HG02759 (cell line): Measurements from ENCODE around the gene CRBN.

Source experiments
- ATAC-seq: cut with Tn5 transposase; IDR thresholded peaks from one replicate; pipeline ENCODE4 v1.9.1; 2021; ENCODE audit warnings: mild to moderate bottlenecking, moderate library complexity; ENCODE audit not compliant: unreplicated experiment

Gene CRBN

DNA sequence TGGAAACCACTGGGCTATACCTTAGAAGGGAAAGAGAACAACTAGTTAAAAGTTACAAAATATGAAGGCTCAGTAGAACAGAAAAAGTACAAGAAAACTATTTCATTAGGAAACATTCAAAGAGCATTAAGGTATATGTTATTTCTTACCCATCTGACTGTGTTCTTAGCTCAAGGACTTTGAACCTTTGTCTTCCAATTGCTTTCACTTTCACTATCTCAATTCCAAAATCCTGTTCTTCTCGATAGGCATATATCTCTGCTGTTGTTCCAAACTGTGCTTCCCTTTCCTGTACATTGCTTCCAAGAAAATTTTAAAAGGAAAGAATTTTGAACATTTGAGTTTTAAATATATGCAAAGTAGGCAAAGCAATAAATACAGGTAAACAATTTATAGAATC is 6.9 kb downstream of the CRBN start:
- no peak for ATAC-seq

DNA sequence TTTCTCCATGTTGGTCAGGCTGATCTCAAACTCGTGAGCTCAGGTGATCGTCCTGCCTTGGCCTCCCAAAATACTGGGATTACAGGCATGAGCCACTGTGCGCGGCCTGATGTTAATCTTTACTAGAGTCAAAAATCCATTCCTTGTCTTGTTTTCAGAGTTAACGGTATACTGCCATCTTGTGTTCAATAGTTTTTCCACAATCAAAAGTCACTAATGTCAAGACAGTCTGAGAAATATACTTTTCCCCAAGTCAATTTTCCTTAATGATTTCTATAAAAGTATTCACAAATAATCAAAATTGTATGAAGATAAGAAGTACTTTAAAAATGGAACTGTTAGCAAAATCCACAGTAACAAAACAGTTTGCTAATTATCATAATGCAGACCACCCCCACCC is 8.5 kb downstream of the CRBN start:
- ATAC-seq = peak; percentile 54

DNA sequence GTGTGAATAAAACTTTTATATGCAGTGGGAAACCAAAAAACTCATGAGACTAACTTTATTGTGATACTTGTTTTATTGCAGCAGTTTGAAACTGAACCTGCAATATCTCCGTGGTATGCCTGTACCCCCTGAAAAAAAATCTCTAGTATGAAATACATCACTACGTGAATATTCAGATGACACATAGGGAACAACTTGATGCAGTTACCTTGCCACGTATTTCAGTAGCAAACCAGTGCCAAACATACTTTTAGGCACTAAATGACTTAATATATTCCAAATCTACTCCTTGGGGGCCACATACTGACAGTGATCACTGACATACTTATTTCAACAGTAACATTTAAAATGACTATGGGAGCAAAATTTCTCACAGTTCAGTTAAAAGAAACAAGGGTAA is 13.8 kb downstream of the CRBN start:
- no peak for ATAC-seq

DNA sequence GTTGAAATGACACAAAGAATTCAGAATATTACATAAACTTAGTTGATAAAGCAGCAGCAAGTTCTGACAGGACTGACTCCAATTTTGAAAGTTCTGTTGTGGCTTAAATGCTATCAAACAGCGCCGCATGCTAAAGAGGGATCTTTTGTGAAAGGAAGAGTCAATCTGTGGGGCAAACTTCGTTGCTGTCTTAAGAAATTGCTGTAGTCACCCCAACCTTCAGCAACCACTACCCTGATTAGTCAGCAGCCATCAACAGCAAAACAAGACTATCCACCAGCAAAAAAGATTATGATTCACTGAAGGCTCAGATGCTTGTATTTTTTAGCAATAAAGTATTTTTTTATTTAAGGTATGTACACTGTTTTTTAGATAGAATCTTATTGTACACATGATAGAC is 14.2 kb downstream of the CRBN start:
- ATAC-seq = no peak

DNA sequence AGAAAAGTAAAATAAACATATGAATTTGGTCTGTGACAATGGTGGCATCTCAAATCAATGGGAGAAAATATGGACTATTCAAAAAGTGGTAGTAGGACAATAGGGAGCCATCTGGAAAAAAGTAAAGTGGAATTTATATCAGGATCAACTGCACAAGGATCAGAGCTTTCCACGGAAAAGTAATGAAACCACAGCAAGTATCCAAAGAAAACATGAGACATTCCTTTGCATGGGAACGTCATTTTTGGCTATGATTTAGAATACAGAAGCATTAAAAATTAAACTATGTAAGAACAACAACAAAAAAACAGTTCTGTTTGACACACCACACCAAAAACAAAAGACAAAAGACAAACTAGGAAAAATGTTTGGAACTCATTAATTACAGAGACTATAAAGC is 18.7 kb downstream of the CRBN start:
- no peak for ATAC-seq

DNA sequence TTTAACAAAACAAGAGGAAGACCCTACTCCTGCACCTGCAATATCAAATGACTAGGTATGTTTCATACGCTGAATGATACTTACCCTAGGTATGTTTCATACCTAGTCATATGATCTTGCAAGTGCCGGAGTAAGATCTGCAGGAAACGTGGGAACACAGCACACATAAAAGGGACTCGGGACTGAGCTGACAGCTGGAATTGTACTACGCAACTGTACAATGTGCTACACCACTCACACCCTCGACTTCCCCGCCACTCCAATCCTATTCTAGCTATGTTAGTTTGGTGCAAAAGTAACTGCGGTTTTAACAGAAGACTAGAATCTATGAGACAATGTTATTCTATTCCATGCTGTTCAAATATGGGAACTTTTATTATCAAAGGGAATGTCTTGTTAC is 22.0 kb downstream of the CRBN start:
- no peak for ATAC-seq

DNA sequence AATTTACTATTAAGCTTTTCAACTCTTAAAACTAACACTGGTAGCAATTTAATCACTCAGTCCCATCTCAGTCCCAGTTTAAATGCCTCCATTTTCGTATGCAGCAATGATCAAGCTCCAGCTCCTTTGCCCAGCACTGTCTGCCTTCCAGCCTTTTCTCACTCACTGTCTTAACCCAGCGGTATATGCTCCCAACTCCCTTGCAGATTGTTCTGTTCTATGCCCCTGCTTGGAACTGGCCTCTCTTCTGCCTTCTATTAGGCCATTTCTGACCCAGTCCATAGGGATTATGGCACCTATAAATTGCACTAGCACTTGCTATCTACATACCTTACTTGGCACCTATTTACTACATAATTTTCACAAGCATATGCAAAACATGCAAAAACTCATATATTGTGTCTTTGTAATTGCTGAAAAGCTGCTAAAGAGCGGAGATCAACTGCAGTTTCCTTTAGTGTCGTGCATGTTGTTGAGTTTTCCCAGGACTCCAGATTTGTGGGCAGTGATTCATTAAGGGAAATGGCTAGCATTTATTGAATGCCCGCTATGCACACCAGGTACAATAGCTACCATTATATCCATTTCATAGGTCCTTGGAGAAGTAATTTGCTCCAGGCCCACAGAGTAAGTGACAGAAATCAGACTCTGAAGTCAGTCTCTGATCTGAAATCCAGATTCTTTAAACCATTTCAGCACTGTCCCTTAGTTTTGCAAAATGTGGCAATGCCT is 24.4 kb downstream of the CRBN start:
- ATAC-seq = no peak

DNA sequence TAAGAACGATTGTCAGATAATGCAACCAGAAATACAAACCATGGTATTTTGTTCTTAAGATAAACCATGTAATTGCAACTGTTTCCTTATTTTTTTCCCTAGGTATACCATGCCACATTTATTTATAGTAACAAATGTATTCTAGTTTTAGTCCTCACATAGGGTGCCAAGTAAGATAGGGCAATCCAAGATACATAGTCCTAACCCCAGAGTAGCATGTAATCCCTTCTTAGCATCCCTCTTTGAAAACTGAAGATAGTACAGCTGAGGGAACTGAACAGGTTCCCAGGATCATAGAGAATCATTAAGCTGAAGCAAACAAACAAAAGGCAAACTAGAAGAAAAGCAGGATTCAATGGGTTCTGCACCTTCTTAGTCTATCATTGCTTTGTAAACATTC is 28.0 kb downstream of the CRBN start:
- ATAC-seq = no peak

DNA sequence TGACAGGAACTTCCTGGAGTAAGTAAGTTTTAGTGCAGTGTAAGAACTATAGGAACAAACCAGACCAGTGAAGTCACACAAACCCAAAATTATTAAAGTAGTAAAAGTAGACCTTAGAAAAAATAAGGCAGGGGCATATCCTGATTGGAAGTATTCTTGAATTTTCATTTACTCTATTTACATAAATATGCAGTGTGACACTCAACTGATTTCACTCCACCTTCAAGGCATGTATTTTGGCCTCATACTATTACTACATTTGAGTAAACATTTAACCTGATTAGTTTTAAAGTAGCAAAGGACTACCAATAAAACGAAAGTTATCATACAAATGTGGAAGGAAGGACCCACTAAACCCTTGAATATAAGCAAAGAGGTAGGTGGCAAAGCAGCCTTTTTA is 29.9 kb downstream of the CRBN start:
- no peak for ATAC-seq

DNA sequence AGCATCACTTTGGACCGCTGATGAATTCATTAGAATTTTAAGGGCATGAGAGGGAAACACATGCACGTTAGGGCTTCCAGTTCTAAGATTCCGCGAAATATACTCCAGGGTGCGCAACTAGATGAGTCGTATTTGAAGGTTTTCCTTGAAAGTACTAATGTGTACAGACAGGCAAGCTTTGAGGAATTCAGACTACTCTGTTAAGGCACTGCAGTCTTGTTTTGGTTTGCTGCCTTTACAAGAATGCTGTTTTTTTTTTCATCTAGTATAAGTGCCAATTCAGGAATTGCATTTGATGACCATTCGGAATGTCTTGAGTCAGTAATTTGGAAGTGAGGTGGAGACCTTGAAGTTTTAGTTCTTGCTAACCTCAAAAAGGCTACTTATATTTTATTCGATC is 33.7 kb downstream of the CRBN start:
- ATAC-seq = no peak

DNA sequence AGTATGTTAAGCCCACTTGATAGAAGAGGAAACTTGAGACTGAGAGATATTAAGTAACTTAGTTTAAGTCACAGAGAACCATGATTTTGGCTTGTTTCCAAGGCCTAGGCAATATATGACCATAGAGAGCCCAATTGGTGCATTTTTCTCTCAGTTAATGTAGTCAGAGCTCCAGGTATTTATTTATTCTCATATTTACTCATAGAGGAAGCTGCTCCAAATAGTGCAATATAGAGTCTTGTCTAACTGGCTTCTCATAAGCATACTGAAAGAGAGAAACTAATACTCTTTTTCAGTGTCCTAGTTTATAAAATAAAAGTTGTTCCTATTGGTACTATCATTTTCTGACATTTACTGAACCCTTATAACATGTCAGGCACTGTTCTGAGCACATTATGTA is 37.6 kb downstream of the CRBN start:
- no peak for ATAC-seq

DNA sequence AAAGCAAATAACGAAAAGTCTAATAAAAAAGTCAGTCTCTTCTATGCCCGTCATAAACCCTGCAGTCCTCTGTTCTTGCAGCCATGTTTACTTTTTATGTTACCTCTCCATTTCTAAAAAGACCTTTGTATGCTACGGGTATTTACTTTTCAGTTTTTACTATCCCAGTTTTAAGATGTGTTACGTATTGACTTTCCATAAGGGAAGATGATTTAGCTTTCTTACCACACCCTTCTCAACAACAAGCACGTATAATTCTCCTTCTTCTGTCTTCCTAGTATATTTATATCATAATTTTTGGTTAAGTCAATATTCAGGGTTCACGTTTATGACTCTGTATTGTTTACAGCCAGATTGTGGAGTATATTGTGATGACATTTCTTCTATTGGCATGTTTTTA is 42.0 kb downstream of the CRBN start:
- ATAC-seq = no peak

DNA sequence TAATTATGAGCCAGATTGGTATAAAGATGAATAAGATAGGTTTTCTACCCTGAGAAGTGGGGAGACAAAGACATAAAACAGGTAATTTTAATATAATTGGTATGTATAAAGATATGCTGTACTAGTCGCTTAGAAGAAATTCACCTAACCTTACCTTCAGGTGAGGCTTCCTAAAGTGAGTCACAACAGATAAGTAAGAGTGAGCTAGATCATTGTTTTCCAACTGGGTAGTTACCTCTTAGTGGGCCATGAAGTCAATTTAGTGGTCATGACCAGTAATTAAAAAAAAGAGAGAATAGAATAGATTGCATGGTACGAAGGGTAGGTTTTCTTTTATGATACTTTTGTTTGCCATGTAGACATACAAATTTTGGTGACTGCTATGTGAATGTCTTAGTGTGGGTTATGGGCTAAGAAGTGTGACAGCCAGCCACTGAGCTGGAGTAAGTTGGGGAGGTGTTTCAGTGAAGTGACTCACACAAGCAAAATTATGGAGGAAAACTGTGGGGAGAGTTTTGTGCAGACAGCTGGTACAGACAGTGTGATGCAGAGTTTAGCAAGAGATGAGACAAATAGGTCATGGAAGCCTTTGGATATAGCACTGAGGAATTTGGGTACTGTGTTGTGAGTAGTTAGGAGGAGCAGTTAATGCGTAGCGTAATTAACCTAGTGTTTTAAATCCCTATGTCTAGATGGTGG is 44.6 kb downstream of the CRBN start:
- ATAC-seq = no peak

DNA sequence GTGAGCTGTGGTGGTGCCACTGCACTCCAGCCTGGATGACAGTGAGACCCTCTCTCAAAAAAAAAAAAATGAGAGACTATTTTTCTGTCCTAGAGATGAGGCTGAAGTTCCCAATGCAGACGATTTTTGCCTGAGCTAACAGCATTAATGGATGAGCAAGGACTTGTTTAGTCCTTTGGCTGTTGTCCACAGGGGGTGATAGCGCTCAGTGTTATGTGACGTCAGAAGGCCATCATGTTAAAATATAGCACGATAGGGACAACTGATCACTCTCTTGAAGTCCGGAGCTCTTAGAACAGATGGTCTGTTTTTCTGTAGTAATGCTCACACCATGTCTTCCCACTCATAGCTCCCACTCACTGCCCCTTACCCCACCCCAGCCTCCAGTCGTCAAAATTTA is 46.0 kb downstream of the CRBN start:
- ATAC-seq = no peak

DNA sequence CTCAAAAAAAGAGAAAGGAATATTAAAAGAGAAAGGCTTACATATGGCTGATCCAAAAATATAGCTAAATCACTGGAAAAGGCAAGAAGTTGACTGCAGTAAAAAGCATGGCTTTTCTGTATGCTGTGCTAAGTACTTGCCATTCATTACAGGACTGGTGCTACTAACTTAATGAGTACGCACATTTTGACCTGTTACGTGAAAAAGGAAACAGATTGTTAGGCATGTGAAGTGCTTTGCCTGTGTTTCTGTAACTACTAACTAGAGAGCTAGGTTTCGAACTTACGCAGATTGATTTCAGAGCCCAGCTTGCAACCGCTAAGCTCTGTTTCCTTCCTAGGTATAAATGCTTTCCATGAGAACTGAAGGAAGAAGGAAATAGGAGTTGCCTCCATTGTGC is 49.9 kb downstream of the CRBN start:
- ATAC-seq = no peak

DNA sequence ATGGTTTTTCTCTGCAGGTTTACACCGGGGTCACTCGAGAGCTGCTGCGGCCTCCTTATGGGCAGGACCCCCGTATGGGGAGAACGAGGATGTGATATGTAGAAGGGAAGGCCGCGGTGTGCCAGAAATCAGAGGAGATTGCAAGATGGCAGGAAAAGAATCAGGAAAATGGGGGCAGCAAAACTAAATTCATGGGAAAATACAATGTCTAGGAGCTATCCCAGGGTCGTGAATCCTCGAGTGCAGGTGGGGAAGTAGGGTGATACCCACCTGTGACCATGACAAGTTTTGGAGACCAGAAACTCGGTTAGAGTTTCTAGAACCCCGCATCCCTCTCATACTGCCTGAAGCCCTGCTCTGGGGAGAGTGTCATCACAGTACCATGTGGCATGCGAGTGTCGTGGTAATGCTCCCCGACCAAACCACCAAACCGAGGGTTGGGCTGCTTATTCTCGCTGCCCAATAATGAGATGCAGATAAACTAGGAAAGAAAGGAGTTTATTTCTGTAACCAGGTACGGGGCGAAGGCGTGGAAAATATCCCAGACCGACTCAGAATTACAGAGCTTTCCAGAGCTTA is 52.0 kb downstream of the CRBN start:
- ATAC-seq = no peak

DNA sequence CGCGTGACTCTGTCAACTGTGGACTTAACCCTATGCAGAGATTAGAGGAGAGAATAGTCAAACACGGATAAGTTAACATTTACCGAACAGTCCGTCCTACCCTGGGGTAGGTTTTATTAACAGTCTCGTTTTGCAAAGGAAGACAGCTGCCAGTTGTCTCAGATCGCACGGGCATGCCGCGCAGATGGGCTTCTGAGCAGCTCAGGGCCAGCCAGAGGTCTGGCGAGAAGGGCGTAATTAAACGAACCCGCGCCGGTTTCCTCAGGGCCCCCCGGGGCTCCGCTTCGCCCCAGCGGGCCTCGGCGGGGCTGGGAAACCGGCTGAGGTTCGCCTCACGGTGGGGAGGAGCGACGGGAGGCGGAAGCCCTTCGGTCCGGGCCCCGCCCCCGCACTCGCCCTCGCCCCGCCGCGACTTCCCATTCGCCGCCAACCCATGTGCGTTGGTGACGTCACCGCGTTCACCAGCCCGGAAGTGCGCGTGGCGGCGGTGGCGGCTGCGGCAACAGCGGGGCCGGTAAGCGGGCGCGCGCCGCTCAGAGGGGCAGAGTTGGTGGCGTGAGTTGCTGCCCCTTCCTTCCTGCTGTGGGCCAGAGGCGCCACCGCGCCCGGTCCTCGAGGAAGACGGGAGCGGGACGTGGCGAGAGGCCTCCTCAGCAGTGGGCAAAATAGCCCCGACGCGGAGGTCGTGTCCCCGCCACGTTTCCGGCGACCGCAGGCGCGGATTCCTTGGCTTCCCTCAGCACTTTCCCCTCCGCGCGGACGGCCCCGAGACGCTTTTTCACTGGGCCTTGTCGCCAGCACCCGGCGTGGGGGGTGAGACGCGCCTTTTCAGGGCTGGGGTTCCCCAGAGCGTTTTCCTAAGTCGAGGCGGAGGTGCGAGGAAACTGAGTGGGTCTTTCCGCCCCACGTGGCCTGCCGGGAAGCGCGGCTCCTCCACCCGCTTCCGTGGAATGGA is 52.7 kb downstream of the CRBN start, which contains the start of gene TRNT1:
TSS of gene TRNT1 (plus strand) at position 464 of the 955 bp plus-strand sequence. CDS start 2,101 bp downstream, outside the sequence.
- ATAC-seq = peak; percentile 97

DNA sequence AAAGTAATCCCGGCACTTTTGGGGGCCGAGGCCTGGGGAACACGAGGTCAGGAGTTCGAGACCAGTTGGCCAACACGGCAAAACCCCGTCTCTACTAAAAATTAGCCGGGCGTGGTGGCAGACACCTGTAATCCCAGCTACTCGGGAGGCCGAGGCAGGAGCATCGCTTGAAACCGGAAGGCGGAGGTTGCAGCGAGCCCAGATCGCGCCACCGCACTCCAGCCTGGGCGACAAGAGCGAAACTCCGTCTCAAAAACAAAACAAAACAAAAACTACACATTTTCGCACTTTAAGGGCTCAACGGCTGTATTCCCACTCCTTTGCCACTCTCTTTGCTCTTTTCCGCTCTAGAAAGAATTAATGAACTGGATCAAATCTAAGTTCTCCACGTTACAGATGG is 53.5 kb downstream of the CRBN start:
- ATAC-seq = no peak

DNA sequence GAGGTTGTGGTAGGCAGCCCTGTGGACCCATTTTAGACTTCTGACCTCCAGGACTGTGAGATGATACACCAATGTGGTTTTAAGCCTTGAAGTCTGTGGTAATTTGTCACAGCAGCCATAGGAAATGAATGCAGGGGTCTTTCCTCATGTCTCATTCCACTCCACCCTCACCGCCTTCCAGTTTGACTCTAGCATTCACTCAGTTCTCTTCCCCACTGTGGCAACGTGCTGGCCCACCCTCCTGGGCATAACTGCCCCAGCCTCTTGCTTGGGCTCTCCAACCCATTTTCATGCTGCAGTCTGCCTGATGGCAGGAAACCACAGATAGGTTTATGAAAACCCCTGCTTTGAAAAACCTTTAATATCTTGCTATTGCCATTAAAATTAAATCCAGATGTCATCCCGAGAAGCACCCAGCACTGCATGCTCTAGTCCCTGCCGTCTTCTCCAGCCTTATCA is 60.1 kb downstream of the CRBN start:
- ATAC-seq = peak; percentile 65

DNA sequence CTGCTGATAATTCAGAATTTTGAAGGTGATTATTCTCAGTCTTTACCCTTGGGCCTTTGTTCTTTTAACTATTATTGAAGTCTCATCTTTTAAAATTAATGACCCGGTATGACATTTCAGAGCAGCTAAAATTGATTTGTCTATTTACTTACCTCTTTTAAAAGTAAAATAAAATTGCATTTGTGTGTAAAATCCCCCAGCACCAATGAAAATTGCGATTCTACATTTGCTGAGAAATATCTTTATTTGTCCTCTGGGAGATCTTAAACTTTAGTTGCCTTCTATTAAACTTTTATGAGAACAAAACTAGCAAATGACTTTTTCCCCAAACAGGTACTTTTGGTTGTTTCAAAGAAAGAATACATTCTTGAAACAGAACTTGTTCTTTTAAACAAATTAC is 61.8 kb downstream of the CRBN start:
- ATAC-seq = no peak
